Trophoblast cell (in vitro differentiated cells and primary cell): ENCODE results near the gene FAM13A.

Experiments used
- DNase-seq, 2 donors: peaks; one replicate each; pipeline ENCODE4 v3.0.0-alpha.2; 2016
- H2AFZ ChIP-seq: 2 replicates; pipeline ENCODE4 v1.6.1; 2013; ENCODE audit warnings: low read length, moderate library complexity, mild to moderate bottlenecking; ENCODE audit not compliant: insufficient read depth, poor library complexity
- H2AK5ac ChIP-seq: 2 replicates; pipeline ENCODE4 v1.6.1; 2013; ENCODE audit warnings: mild to moderate bottlenecking, low read length
- H2BK120ac ChIP-seq: 2 replicates; pipeline ENCODE4 v1.6.1; 2013; ENCODE audit warnings: low read length, mild to moderate bottlenecking, moderate library complexity; ENCODE audit not compliant: insufficient read depth, poor library complexity
- H2BK12ac ChIP-seq: 2 replicates; pipeline ENCODE4 v1.6.1; 2013; ENCODE audit warnings: mild to moderate bottlenecking, low read length, moderate library complexity
- H2BK5ac ChIP-seq: 2 replicates; pipeline ENCODE4 v1.6.1; 2013; ENCODE audit warnings: low read length, low read depth, moderate library complexity, mild to moderate bottlenecking; ENCODE audit not compliant: poor library complexity
- H3K14ac ChIP-seq: 2 replicates; pipeline ENCODE4 v1.6.1; 2013; ENCODE audit warnings: mild to moderate bottlenecking, low read length
- H3K18ac ChIP-seq: 2 replicates; pipeline ENCODE4 v1.6.1; 2013; ENCODE audit warnings: mild to moderate bottlenecking, low read length
- H3K23ac ChIP-seq: 2 replicates; pipeline ENCODE4 v1.6.1; 2013; ENCODE audit warnings: low read length
- H3K27ac ChIP-seq: 2 replicates; pipeline ENCODE4 v1.5.1; 2013; ENCODE audit warnings: low read depth, mild to moderate bottlenecking, inconsistent platforms, low read length, moderate library complexity
- H3K27me3 ChIP-seq: 2 replicates; pipeline ENCODE4 v1.6.1; 2013; ENCODE audit warnings: inconsistent platforms, mild to moderate bottlenecking, low read length, moderate library complexity; ENCODE audit not compliant: insufficient read depth
- H3K36me3 ChIP-seq, 2 experiments: 1 replicate in 1 of 2; 2 replicates in 1 of 2; pipeline ENCODE4 v1.6.1; 2013; ENCODE audit warnings: low read length in 2 of 2, mild to moderate bottlenecking in 2 of 2, moderate library complexity in 1 of 2; ENCODE audit not compliant: insufficient read depth in 2 of 2, control insufficient read depth in 1 of 2
- H3K4ac ChIP-seq: 2 replicates; pipeline ENCODE4 v1.6.1; 2013; ENCODE audit warnings: low read depth, mild to moderate bottlenecking, low read length, moderate library complexity
- H3K4me1 ChIP-seq, 2 experiments: 1 replicate in 1 of 2; 2 replicates in 1 of 2; pipeline ENCODE4 v1.6.1; 2013; ENCODE audit warnings: low read length in 2 of 2, mild to moderate bottlenecking in 2 of 2, moderate library complexity in 1 of 2; ENCODE audit not compliant: insufficient read depth in 2 of 2, control insufficient read depth in 1 of 2
- H3K4me2 ChIP-seq: 2 replicates; pipeline ENCODE4 v1.6.1; 2013; ENCODE audit warnings: inconsistent platforms, mild to moderate bottlenecking, low read length, moderate library complexity
- H3K4me3 ChIP-seq: 2 replicates; pipeline ENCODE4 v1.5.1; 2013; ENCODE audit warnings: mild to moderate bottlenecking, low read depth, low read length, inconsistent platforms
- H3K79me1 ChIP-seq: one replicate; pipeline ENCODE4 v1.6.1; 2013; ENCODE audit warnings: low read length
- H3K79me2 ChIP-seq: 2 replicates; pipeline ENCODE4 v1.6.1; 2013; ENCODE audit warnings: low read length, mild to moderate bottlenecking; ENCODE audit not compliant: control insufficient read depth, insufficient read depth, poor library complexity
- H3K9ac ChIP-seq: 2 replicates; pipeline ENCODE4 v1.6.1; 2013; ENCODE audit warnings: mild to moderate bottlenecking, low read length
- H3K9me3 ChIP-seq: 2 replicates; pipeline ENCODE4 v1.6.1; 2013; ENCODE audit warnings: low read depth, mild to moderate bottlenecking, control low read depth, inconsistent platforms, low read length; ENCODE audit not compliant: insufficient read depth
- H4K12ac ChIP-seq: 2 replicates; pipeline ENCODE4 v1.6.1; 2013; ENCODE audit warnings: low read depth, mild to moderate bottlenecking, low read length, moderate library complexity
- H4K8ac ChIP-seq: 2 replicates; pipeline ENCODE4 v1.6.1; 2013; ENCODE audit warnings: low read depth, mild to moderate bottlenecking, low read length, moderate library complexity
- H4K91ac ChIP-seq: one replicate; pipeline ENCODE4 v1.6.1; 2013; ENCODE audit warnings: low read depth, mild to moderate bottlenecking, low read length, moderate library complexity
- WGBS: extraction: QIAGEN DNeasy Blood & Tissue Kit; methylation state at CpG from one replicate; pipeline ENCODE4 v1.1.7; 2013; ENCODE audit warnings: missing lambda C conversion rate; ENCODE audit not compliant: insufficient read length, insufficient coverage; ENCODE audit errors: extremely low coverage; 5-methylcytosine and 5-hydroxymethylcytosine counted together

The FAM13A gene

DNA sequence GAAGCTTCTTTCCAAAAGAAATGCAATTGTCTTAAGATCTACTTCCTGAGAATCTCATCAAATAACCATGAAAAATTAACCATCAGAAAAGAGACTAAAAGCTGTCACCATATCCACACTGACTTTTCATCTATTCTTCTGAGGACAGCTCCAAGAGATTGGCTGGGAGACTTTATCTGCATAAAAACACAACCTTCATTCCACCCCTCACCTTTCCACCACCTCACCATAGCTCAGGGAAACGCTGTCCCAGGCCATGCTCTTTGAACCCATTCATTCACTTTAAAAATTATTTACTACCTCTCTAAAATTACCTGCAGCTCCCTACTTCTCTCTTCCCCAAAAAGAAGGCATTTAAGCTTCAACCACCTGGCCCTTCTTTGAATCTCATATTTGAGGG is 2.4 kb downstream of the FAM13A start:
- Histone ChIP-seq H3K79me2 (no peaks in the 10 kb centered on the region), H3K4me2 (no peak overlapping the region), H2BK5ac (no peak overlapping the region), H3K4me1 (peaks cover 0 to 3% of the 10 kb centered on the region in 2 experiments), H3K9me3 (no peaks in the 10 kb centered on the region), H3K23ac (no peak overlapping the region), H2AK5ac (no peak overlapping the region), H3K4ac (no peak overlapping the region), H3K27me3 (no peaks in the 10 kb centered on the region), H3K27ac (peak overlapping the region; percentile 4), H4K8ac (no peak overlapping the region), H2BK12ac (no peak overlapping the region), H3K36me3 (no peaks in the 10 kb centered on the region), H3K79me1 (no peaks in the 10 kb centered on the region), H3K18ac (no peak overlapping the region), H2BK120ac (no peak overlapping the region), H2AFZ (no peak overlapping the region), H3K14ac (no peak overlapping the region), H4K12ac (no peak overlapping the region), H4K91ac (no peak overlapping the region), H3K4me3 (no peak overlapping the region), H3K9ac (no peak overlapping the region)
- WGBS = no CpG with 5 or more reads among the region's 1 CpG
- no peak for DNase-seq

DNA sequence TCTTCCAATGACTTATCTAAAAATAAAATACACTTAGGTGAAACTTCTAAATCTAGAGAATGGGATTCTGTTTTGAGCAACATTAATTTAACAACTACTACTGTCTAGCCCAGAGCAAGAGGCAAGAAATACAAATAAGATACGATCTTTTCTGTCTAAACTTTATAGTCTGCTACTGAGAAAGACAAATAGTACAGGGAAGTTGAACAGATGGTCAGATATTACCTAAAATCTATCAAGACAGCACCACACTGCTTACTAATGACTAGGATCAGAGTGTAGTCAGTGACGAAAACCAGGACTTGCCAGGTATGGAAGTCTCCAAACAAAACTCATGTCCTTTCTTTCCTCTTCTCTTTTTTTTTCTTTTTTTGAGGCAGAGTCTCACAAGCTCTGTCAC is 7.1 kb downstream of the FAM13A start:
- Histone ChIP-seq H4K8ac (no peak overlapping the region), H3K79me2 (no peaks in the 10 kb centered on the region), H3K36me3 (no peaks in the 10 kb centered on the region), H3K27me3 (no peaks in the 10 kb centered on the region), H3K23ac (no peak overlapping the region), H3K9me3 (no peaks in the 10 kb centered on the region), H3K9ac (no peak overlapping the region), H2AK5ac (no peak overlapping the region), H4K12ac (no peak overlapping the region), H3K14ac (no peak overlapping the region), H3K4me3 (no peak overlapping the region), H3K4me2 (no peak overlapping the region), H3K27ac (no peak overlapping the region), H3K4ac (no peak overlapping the region), H3K18ac (no peak overlapping the region), H3K79me1 (no peaks in the 10 kb centered on the region), H4K91ac (no peak overlapping the region), H2AFZ (no peak overlapping the region), H3K4me1 (peaks cover 0 to 3% of the 10 kb centered on the region in 2 experiments), H2BK120ac (no peak overlapping the region), H2BK12ac (no peak overlapping the region), H2BK5ac (no peak overlapping the region)
- no CpG with 5 or more reads among the region's 2 CpGs for WGBS
- DNase-seq = no peak

DNA sequence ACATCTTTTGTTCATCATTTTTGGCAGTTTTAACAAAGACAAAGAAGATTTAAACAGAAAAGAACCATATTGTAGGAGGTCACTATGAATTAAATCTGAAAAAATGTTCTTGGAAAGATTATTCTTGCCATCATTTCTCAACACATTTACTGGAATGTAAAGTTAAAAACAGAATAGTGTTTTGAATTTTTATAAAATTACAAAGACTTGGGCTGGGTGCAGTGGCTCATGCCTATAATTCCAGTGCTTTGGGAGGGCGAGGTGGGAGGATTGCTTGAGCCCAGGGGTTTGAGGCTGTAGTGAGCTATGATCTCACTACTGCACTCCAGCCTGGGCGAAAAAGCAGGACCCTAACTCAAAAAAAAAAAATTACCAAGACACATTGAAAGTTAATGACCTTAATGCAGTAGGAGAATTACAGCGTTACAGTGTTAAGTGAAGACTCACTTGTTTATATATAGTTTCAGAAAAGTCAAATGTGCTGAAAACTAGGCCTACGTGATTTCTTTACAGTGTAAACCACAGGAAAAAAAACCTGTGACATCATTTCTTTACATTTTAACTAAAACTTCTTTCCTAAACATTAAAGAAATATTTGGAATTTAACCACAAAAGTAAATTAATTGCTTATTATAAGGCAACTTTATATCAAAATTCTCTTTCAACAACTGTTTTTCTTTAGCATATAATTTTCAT is 7.9 kb downstream of the FAM13A start:
- H4K8ac ChIP-seq = no peak overlapping the region
- no peak overlapping the region for H4K91ac ChIP-seq
- no peaks in the 10 kb centered on the region for H3K79me1 ChIP-seq
- no peak overlapping the region for H3K4ac ChIP-seq
- H3K4me2 ChIP-seq = no peak overlapping the region
- no peak overlapping the region for H2BK12ac ChIP-seq
- H2BK5ac ChIP-seq = no peak overlapping the region
- no peaks in the 10 kb centered on the region for H3K9me3 ChIP-seq
- no peak overlapping the region for H3K18ac ChIP-seq
- H3K4me3 ChIP-seq = no peak overlapping the region
- H2BK120ac ChIP-seq = no peak overlapping the region
- H3K23ac ChIP-seq = no peak overlapping the region
- H3K9ac ChIP-seq = no peak overlapping the region
- H3K36me3 ChIP-seq = no peaks in the 10 kb centered on the region
- no CpG with 5 or more reads among the region's 4 CpGs for whole genome bisulfite sequencing
- no peaks in the 10 kb centered on the region for H3K79me2 ChIP-seq
- no peaks in the 10 kb centered on the region for H3K27me3 ChIP-seq
- H2AFZ ChIP-seq = no peak overlapping the region
- DNase-seq = peak in 1 of 2 donors; percentile 23
- no peak overlapping the region for H4K12ac ChIP-seq
- no peak overlapping the region for H2AK5ac ChIP-seq
- H3K14ac ChIP-seq = no peak overlapping the region
- H3K27ac ChIP-seq = no peak overlapping the region
- peaks cover 0 to 3% of the 10 kb centered on the region in 2 experiments for H3K4me1 ChIP-seq

DNA sequence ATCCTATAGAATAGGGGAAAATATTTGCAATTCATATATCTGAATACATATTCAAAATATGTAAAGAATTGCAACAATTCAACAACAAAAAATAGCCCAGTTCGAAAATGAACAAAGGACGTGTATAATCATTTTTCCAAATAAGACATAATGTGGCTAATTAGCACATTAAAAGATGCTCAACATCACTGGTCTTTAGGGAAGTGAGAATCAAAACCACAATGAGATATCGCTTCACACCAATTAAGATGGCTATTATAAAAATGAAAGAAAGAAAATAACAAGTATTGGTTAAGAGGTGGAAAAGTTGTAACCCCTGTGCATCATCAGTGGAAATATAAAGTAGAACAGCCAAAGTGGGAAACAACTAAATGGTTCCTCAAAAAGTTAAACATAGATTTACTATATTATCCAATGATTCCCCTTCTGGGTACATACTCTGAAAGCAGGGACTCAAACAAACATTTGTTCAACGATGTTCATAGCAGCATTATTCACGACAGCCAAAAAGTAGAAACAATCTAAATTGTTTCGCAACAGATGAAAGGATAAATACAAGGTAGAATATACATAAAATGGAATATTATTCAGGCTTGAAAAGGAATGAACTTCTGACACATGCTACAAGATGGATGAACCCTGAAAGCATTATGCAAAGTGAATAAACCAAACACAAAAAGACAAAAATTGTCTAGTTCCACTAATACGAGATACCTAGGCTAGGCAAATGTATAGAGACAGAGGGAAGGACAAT is 12.7 kb downstream of the FAM13A start:
- Histone ChIP-seq H3K9ac (no peak overlapping the region), H3K4me3 (no peak overlapping the region), H3K27ac (no peak overlapping the region), H3K14ac (no peak overlapping the region), H3K27me3 (no peaks in the 10 kb centered on the region), H3K79me1 (no peaks in the 10 kb centered on the region), H2BK5ac (no peak overlapping the region), H3K36me3 (no peaks in the 10 kb centered on the region), H3K4me2 (no peak overlapping the region), H2AK5ac (no peak overlapping the region), H3K4ac (no peak overlapping the region), H3K9me3 (no peaks in the 10 kb centered on the region), H4K91ac (no peak overlapping the region), H4K8ac (no peak overlapping the region), H4K12ac (no peak overlapping the region), H2BK120ac (no peak overlapping the region), H3K79me2 (no peaks in the 10 kb centered on the region), H3K18ac (no peak overlapping the region), H2BK12ac (no peak overlapping the region), H3K4me1 (no peaks in the 10 kb centered on the region), H3K23ac (no peak overlapping the region), H2AFZ (no peak overlapping the region)
- no peak for DNase-seq
- WGBS = no CpG with 5 or more reads among the region's 7 CpGs
